Transverse colon (tissue), 4 donors: ENCODE data around the gene PITPNC1. TPM values are rescaled to one million over a fixed set of nuclear protein-coding genes. Genes with fewer than 3 reads are reported as not detected.

Experiments
- DNase-seq: peaks from one replicate; pipeline ENCODE4 v3.0.0-alpha.2; 2019
- H3K27ac ChIP-seq, 4 donors: fragments of 200-600 bp; sonication (generic); 2 replicates each; pipeline ENCODE4 v1.5.1; 2016 to 2018; ENCODE audit warnings: inconsistent platforms in 4 of 4
- H3K27me3 ChIP-seq: fragments of 200-600 bp; sonication (generic); 2 replicates; pipeline ENCODE4 v1.5.1; 2017; ENCODE audit warnings: inconsistent platforms
- H3K36me3 ChIP-seq, 4 donors: fragments of 200-600 bp; sonication (generic); 2 replicates each; pipeline ENCODE4 v1.5.1; 2017 to 2019; ENCODE audit warnings: inconsistent platforms in 4 of 4
- H3K4me1 ChIP-seq, 4 donors: fragments of 200-600 bp; sonication (generic); 2 replicates each; pipeline ENCODE4 v1.5.1; 2017 to 2020; ENCODE audit warnings: inconsistent platforms in 4 of 4
- H3K4me3 ChIP-seq, 4 donors: fragments of 200-600 bp; sonication (generic); 1 replicate in 1 of 4; 2 replicates in 3 of 4; pipeline versions ENCODE4 v1.5.1 to v1.6.1; 2017 to 2019; ENCODE audit warnings: inconsistent platforms in 4 of 4
- H3K9me3 ChIP-seq, 2 donors: fragments of 200-600 bp; sonication (generic); 2 replicates each; pipeline ENCODE4 v1.5.1; 2017 to 2019; ENCODE audit warnings: inconsistent platforms in 2 of 2
- EP300 ChIP-seq: sonication (generic); formaldehyde crosslinking; IDR thresholded peaks from one replicate; pipeline ENCODE4 v1.6.1; 2017; ENCODE audit warnings: antibody characterized with exemption, low read depth
- POLR2A ChIP-seq: fragments of 450-650 bp; IDR thresholded peaks from one replicate; pipeline ENCODE4 v1.6.1; 2016; ENCODE audit warnings: antibody characterized with exemption, mild to moderate bottlenecking, moderate library complexity
- POLR2AphosphoS5 ChIP-seq, 3 donors: sonication (generic); formaldehyde crosslinking; IDR thresholded peaks; one replicate each; pipeline ENCODE4 v1.6.1; 2016; ENCODE audit warnings: antibody characterized with exemption in 3 of 3
- WGBS, 2 donors: methylation state at CpG; one replicate each; pipeline ENCODE4 v1.1.5; 2018; ENCODE audit warnings: low coverage in 1 of 2; 5-methylcytosine and 5-hydroxymethylcytosine counted together
- in situ Hi-C, 4 donors: fragments of 200-750 bp; cut with MboI; loops; one replicate each; pipeline versions ENCODE4 v1.15.0 to v1.15.1; 2017; ENCODE audit warnings: low sequenced_read_pairs in 3 of 4, low pct_ligation_motif_present in 1 of 4, low pct_unique_long_range_greater_than_20kb in 1 of 4
- intact Hi-C: fragments of 100-400 bp; cut with DNase I; formaldehyde crosslinking; loops from one replicate; pipeline ENCODE4 v1.15.1; 2023; ENCODE audit warnings: low total_unique reads
- total RNA-seq, 4 donors: library from RNA; depleted of rRNA; stranded (reverse); fragments of >200 nt; gene quantifications; one replicate each; pipeline ENCODE4 v1.1.0, GENCODE V29; 2016
- TF ChIP-seq, protein P1 (sequence below), 5 experiments: fragments of 200-600 bp in 3 of 5; fragments of 450-650 bp in 2 of 5; sonication (generic) in 3 of 5; IDR thresholded peaks; 1 replicate in 2 of 5; 2 replicates in 3 of 5; pipeline ENCODE4 v1.5.1; 2016 to 2017; ENCODE audit warnings: antibody characterized with exemption in 5 of 5, inconsistent platforms in 3 of 5, mild to moderate bottlenecking in 2 of 5, moderate library complexity in 1 of 5

PITPNC1 gene
- total RNA-seq, 4 donors from 2014 or later = 1.6 to 10.3 (median 4.0) TPM

DNA sequence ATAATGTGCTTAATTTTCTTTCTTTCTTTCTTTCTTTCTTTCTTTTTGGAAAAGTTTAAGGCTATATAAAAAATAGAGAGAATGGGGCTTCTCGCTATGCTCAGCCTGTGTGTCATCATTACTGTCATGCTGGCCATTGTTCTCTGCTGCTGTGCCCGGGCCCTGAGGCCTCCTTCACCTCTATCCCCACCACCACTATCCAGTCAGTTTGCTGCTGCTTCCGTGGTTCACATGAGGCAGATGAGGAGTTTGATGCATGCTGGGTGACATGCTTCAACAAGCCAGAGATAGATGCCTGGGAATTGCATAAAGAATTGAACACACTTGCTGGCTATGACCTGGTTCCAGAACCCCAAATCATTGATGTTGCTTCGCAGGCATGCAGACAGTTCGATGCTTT lies 36.3 kb downstream of the PITPNC1 start:
- Histone ChIP-seq H3K27ac (no peak overlapping the region), H3K27me3 (no peaks in the 10 kb centered on the region), H3K9me3 (no peaks in the 10 kb centered on the region), H3K4me3 (no peak overlapping the region), H3K36me3 (no peaks in the 10 kb centered on the region), H3K4me1 (peaks cover 0 to 15% (median 0%) of the 10 kb centered on the region in 4 donors)
- DNase-seq = no peak
- intact Hi-C loops = no loop called here
- TF ChIP-seq, protein P1, sequence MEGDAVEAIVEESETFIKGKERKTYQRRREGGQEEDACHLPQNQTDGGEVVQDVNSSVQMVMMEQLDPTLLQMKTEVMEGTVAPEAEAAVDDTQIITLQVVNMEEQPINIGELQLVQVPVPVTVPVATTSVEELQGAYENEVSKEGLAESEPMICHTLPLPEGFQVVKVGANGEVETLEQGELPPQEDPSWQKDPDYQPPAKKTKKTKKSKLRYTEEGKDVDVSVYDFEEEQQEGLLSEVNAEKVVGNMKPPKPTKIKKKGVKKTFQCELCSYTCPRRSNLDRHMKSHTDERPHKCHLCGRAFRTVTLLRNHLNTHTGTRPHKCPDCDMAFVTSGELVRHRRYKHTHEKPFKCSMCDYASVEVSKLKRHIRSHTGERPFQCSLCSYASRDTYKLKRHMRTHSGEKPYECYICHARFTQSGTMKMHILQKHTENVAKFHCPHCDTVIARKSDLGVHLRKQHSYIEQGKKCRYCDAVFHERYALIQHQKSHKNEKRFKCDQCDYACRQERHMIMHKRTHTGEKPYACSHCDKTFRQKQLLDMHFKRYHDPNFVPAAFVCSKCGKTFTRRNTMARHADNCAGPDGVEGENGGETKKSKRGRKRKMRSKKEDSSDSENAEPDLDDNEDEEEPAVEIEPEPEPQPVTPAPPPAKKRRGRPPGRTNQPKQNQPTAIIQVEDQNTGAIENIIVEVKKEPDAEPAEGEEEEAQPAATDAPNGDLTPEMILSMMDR (IDR thresholded peaks at IDR 0.05) = no peak
- TF ChIP-seq POLR2A (no peak), POLR2AphosphoS5 (IDR thresholded peaks at IDR 0.05) (no peak), EP300 (no peak)
- WGBS, 2 donors = 94% methylated on average over 5 of the region's 5 CpGs; no CpG with 5 or more reads in 1 of the 2 donors
- in situ Hi-C loops = no loop called here

DNA sequence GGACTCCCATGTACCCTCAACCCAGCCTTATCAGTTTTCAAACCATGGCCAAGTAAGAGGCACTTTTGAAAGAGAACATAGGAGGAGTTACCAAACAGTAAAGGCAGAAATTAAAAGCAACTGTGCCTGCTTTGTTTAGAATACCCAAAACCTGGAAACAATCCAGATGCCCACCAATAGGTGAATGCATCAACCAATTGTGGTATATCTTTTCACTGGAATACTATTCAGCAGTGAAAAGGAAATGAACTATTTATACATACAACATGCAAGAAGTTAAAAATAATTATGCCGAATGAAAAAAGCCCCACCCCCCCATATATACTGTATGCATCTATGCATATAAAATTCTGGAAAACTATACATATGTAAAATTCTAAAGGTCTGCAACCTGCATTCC lies 37.0 kb downstream of the PITPNC1 start:
- Histone ChIP-seq H3K27ac (no peak overlapping the region), H3K4me1 (peaks cover 0 to 15% (median 0%) of the 10 kb centered on the region in 4 donors), H3K9me3 (no peaks in the 10 kb centered on the region), H3K27me3 (no peaks in the 10 kb centered on the region), H3K36me3 (no peaks in the 10 kb centered on the region), H3K4me3 (no peak overlapping the region)
- intact Hi-C loops (no loop called here), in situ Hi-C loops (no loop called here)
- WGBS, 2 donors = 95 to 100% methylated on average over 1 of the region's 1 CpG
- TF ChIP-seq POLR2AphosphoS5 (IDR thresholded peaks at IDR 0.05) = no peak
- no peak for TF ChIP-seq POLR2A
- no peak for TF ChIP-seq EP300
- TF ChIP-seq, protein P1 (IDR thresholded peaks at IDR 0.05) = no peak
- DNase-seq = no peak

DNA sequence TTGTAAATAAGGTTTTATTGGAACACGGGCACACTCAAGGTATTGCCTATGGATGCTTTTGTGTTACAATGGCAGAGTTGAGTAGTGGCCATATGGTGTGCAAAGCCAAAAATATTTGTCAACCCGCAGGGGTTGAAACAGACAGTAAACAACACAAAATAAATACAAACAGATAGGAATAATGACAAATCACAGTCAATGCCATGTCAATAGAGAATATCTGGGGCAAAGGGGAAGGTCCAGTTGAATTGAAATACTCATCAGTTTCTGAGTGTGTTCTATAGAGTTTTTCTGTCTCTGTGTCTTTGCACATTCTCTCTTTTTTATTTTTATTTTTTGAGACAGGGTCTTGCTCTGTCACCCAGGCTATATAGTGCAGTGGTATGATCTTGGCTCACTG lies 37.5 kb downstream of the PITPNC1 start:
- in situ Hi-C loops (no loop called here), intact Hi-C loops (no loop called here)
- no peaks in the 10 kb centered on the region for H3K9me3 ChIP-seq
- TF ChIP-seq POLR2A = no peak
- TF ChIP-seq POLR2AphosphoS5 (IDR thresholded peaks at IDR 0.05) = no peak
- TF ChIP-seq, protein P1 (IDR thresholded peaks at IDR 0.05) = no peak
- no peak for TF ChIP-seq EP300
- no peak overlapping the region for H3K4me3 ChIP-seq
- H3K36me3 ChIP-seq = no peaks in the 10 kb centered on the region
- no peak overlapping the region for H3K27ac ChIP-seq
- H3K27me3 ChIP-seq = no peaks in the 10 kb centered on the region
- WGBS, 2 donors = 99 to 100% methylated on average over 1 to 2 of the region's 2 CpGs
- DNase-seq = no peak
- peaks cover 0 to 15% (median 0%) of the 10 kb centered on the region in 4 donors for H3K4me1 ChIP-seq

DNA sequence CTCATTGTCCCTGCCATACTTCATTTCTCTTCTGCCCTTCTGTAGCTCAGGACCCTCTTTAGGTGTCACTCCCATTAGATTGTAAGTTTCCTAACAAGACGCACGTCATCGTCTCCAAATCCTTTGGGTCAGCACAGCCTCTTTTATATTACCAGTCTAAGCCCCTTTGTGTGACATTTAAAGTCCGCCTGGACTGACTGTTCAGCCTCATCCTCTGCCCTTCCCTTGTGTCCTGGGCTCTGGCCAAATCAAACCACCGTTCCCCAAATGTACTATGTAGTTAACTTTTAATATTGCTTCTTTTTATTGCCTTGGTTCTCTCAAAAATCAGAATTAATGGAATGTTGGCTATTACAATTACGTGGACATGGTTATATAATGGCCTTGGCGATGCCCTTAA lies 38.2 kb downstream of the PITPNC1 start:
- intact Hi-C loops = no loop called here
- WGBS, 2 donors = 81 to 85% methylated on average over 7 of the region's 7 CpGs
- Histone ChIP-seq H3K4me1 (peaks cover 0 to 17% (median 0%) of the 10 kb centered on the region in 4 donors), H3K27ac (no peak overlapping the region), H3K9me3 (no peaks in the 10 kb centered on the region), H3K4me3 (no peak overlapping the region), H3K36me3 (no peaks in the 10 kb centered on the region), H3K27me3 (no peaks in the 10 kb centered on the region)
- TF ChIP-seq, protein P1 (IDR thresholded peaks at IDR 0.05) = no peak
- TF ChIP-seq POLR2A (no peak), EP300 (no peak), POLR2AphosphoS5 (IDR thresholded peaks at IDR 0.05) (no peak)
- in situ Hi-C loops = no loop called here
- no peak for DNase-seq
